MM.1S (cell line): ENCODE measurements around the gene PTPRK.

Experiments used
- DNase-seq: peaks from one replicate; pipeline ENCODE4 v3.0.0-alpha.2; 2015
- H2AFZ ChIP-seq: fragments of 300-600 bp; sonication (generic); 2 replicates; pipeline ENCODE4 v1.6.0; 2016; ENCODE audit warnings: antibody characterized with exemption, low read length
- H3F3A ChIP-seq: fragments of 300-600 bp; sonication (generic); 2 replicates; pipeline ENCODE4 v1.6.1; 2016; ENCODE audit warnings: mild to moderate bottlenecking, antibody characterized with exemption, low read length, moderate library complexity, mixed read lengths; ENCODE audit not compliant: insufficient read depth
- H3K27ac ChIP-seq: fragments of 300-600 bp; sonication (generic); 2 replicates; pipeline ENCODE4 v1.5.1; 2016; ENCODE audit warnings: mild to moderate bottlenecking, low read length
- H3K27me3 ChIP-seq: fragments of 300-600 bp; sonication (generic); replicated peaks from 2 replicates; pipeline ENCODE4 v1.6.0; 2016; ENCODE audit warnings: low read length; ENCODE audit not compliant: insufficient read depth
- H3K36me3 ChIP-seq: fragments of 300-600 bp; sonication (generic); replicated peaks from 2 replicates; pipeline ENCODE4 v1.6.1; 2016; ENCODE audit warnings: mild to moderate bottlenecking, low read length, mixed read lengths; ENCODE audit not compliant: insufficient read depth
- H3K4me1 ChIP-seq: fragments of 300-600 bp; sonication (generic); 2 replicates; pipeline ENCODE4 v1.6.1; 2016; ENCODE audit warnings: low read length, mixed read lengths
- H3K4me2 ChIP-seq: fragments of 300-600 bp; sonication (generic); 2 replicates; pipeline ENCODE4 v1.6.0; 2016; ENCODE audit warnings: low read depth, low read length
- H3K4me3 ChIP-seq: fragments of 300-600 bp; sonication (generic); 2 replicates; pipeline ENCODE4 v1.5.1; 2016; ENCODE audit warnings: low read length, mixed read lengths
- H3K79me2 ChIP-seq: fragments of 300-600 bp; sonication (generic); 2 replicates; pipeline ENCODE4 v1.6.1; 2016; ENCODE audit warnings: mixed run types, low read length, mixed read lengths
- H3K9ac ChIP-seq: fragments of 300-600 bp; sonication (generic); 2 replicates; pipeline ENCODE4 v1.6.1; 2016; ENCODE audit warnings: low read length, mixed read lengths
- H3K9me2 ChIP-seq: fragments of 300-600 bp; sonication (generic); replicated peaks from 2 replicates; pipeline ENCODE4 v1.6.1; 2016; ENCODE audit warnings: mild to moderate bottlenecking, low read length, mixed read lengths; ENCODE audit not compliant: insufficient read depth
- H3K9me3 ChIP-seq: fragments of 300-600 bp; sonication (generic); replicated peaks from 2 replicates; pipeline ENCODE4 v1.6.1; 2016; ENCODE audit warnings: mild to moderate bottlenecking, low read length, mixed read lengths; ENCODE audit not compliant: insufficient read depth
- H4K20me1 ChIP-seq: fragments of 300-600 bp; sonication (generic); 2 replicates; pipeline ENCODE4 v1.6.1; 2016; ENCODE audit warnings: mild to moderate bottlenecking, low read length, moderate library complexity, mixed read lengths; ENCODE audit not compliant: insufficient read depth
- EZH2 ChIP-seq: fragments of 300-600 bp; sonication (generic); optimal IDR thresholded peaks from 2 replicates; pipeline ENCODE3; 2017; ENCODE audit warnings: low read depth, mild to moderate bottlenecking, antibody characterized with exemption, low read length, mixed read lengths
- EZH2phosphoT487 ChIP-seq: fragments of 300-600 bp; sonication (generic); IDR thresholded peaks from 2 replicates; pipeline ENCODE4 v1.6.1; 2018; ENCODE audit warnings: antibody characterized with exemption, low read length
- TF ChIP-seq, protein P1 (sequence below): fragments of 300-600 bp; sonication (generic); IDR thresholded peaks from 2 replicates; pipeline ENCODE4 v1.5.1; 2016; ENCODE audit warnings: antibody characterized with exemption, low read length, mixed read lengths

PTPRK gene

GRCh38 chr6:128508588-128509296 lies 11.7 kb downstream of the PTPRK start:
- no peak overlapping the region for H3K9ac ChIP-seq
- no peaks in the 10 kb centered on the region for H3F3A ChIP-seq
- no peak for DNase-seq
- no peaks in the 10 kb centered on the region for H3K9me2 ChIP-seq
- TF ChIP-seq, protein P1, sequence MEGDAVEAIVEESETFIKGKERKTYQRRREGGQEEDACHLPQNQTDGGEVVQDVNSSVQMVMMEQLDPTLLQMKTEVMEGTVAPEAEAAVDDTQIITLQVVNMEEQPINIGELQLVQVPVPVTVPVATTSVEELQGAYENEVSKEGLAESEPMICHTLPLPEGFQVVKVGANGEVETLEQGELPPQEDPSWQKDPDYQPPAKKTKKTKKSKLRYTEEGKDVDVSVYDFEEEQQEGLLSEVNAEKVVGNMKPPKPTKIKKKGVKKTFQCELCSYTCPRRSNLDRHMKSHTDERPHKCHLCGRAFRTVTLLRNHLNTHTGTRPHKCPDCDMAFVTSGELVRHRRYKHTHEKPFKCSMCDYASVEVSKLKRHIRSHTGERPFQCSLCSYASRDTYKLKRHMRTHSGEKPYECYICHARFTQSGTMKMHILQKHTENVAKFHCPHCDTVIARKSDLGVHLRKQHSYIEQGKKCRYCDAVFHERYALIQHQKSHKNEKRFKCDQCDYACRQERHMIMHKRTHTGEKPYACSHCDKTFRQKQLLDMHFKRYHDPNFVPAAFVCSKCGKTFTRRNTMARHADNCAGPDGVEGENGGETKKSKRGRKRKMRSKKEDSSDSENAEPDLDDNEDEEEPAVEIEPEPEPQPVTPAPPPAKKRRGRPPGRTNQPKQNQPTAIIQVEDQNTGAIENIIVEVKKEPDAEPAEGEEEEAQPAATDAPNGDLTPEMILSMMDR, result no peak
- no peak for TF ChIP-seq EZH2phosphoT487
- no peak for TF ChIP-seq EZH2
- no peaks in the 10 kb centered on the region for H4K20me1 ChIP-seq
- H2AFZ ChIP-seq, result no peak overlapping the region
- H3K4me3 ChIP-seq, result no peak overlapping the region
- no peaks in the 10 kb centered on the region for H3K9me3 ChIP-seq
- no peak overlapping the region for H3K27ac ChIP-seq
- H3K36me3 ChIP-seq, result no peaks in the 10 kb centered on the region
- H3K4me1 ChIP-seq, result no peaks in the 10 kb centered on the region
- no peaks in the 10 kb centered on the region for H3K27me3 ChIP-seq
- H3K4me2 ChIP-seq, result no peak overlapping the region
- H3K79me2 ChIP-seq, result 0 out of 2 replicates have a peak, but pooled peaks cover 5% of the 10 kb centered on the region

- H3K9ac ChIP-seq, result no peak overlapping the region
- H3F3A ChIP-seq, result no peaks in the 10 kb centered on the region
- H3K9me3 ChIP-seq, result no peaks in the 10 kb centered on the region
- no peak overlapping the region for H3K4me2 ChIP-seq
- H3K4me1 ChIP-seq, result no peaks in the 10 kb centered on the region
- H3K79me2 ChIP-seq, result 0 out of 2 replicates have a peak, but pooled peaks cover 5% of the 10 kb centered on the region
- DNase-seq, result no peak
- no peaks in the 10 kb centered on the region for H4K20me1 ChIP-seq
- H3K27me3 ChIP-seq, result no peaks in the 10 kb centered on the region
- H2AFZ ChIP-seq, result no peak overlapping the region
- no peak for TF ChIP-seq EZH2phosphoT487
- no peak for TF ChIP-seq EZH2
- TF ChIP-seq, protein P1, result no peak
- H3K9me2 ChIP-seq, result no peaks in the 10 kb centered on the region
- H3K27ac ChIP-seq, result no peak overlapping the region
- H3K36me3 ChIP-seq, result no peaks in the 10 kb centered on the region
- no peak overlapping the region for H3K4me3 ChIP-seq
Observed at GRCh38 chr6:128507337-128508310, 12.8 kb downstream of the PTPRK start.

DNA sequence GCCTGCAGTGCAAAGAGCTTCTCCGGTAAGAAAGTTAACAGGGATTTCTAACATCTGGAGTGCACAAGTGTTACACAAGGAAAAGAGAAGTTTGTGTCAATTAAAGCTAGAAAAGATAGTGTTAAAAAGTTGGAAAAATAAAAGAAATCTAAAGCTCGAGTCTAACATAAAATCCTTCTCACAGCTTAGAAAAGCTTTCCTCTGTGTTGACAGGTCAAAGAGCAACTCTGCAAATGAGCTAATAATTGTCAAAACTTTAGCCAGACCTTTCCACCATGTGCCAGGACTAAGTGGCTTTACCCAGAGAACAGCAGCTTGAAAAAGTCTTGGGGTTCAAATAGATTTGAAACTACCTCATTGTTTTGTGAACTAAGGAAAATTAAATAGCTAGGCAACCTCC lies 14.8 kb downstream of the PTPRK start:
- Histone ChIP-seq H3K4me1 (no peaks in the 10 kb centered on the region), H3K9me2 (no peaks in the 10 kb centered on the region), H4K20me1 (no peaks in the 10 kb centered on the region), H3F3A (no peaks in the 10 kb centered on the region), H3K27ac (no peak overlapping the region), H3K36me3 (no peaks in the 10 kb centered on the region), H3K4me3 (no peak overlapping the region), H3K9ac (no peak overlapping the region), H3K9me3 (no peaks in the 10 kb centered on the region), H2AFZ (no peak overlapping the region), H3K79me2 (no peaks in the 10 kb centered on the region), H3K4me2 (no peak overlapping the region), H3K27me3 (no peaks in the 10 kb centered on the region)
- TF ChIP-seq EZH2 (no peak), EZH2phosphoT487 (no peak)
- TF ChIP-seq, protein P1, result no peak
- no peak for DNase-seq
